Pancreas (tissue), 10 donors: Measurements from ENCODE around the gene PDE4B. TPM values are rescaled to one million over a fixed set of nuclear protein-coding genes. Genes with fewer than 3 reads are reported as not detected.

Experiments
- ATAC-seq, 4 donors: fragments of 200-7000 bp; cut with Tn5 transposase; one replicate each; pipeline versions ENCODE4 v1.8.0 to v1.9.1; 2020; ENCODE audit warnings: mild to moderate bottlenecking in 4 of 4, moderate library complexity in 4 of 4
- DNase-seq, 6 donors: peaks; one replicate each; pipeline ENCODE4 v3.0.0-alpha.2; 2020
- FAIRE-seq: peaks from 2 replicates; lab custom pipeline; 2012; peaks lifted over from hg19 to GRCh38; lab: Jason Lieb, UNC
- H3K27ac ChIP-seq, 4 donors: fragments of 200-600 bp; sonication (generic); 1 replicate in 3 of 4; 2 replicates in 1 of 4; pipeline versions ENCODE4 v1.5.0 to v1.8.0; 2020
- H3K27me3 ChIP-seq, 4 donors: fragments of 200-600 bp; one replicate each; pipeline ENCODE4 v1.8.0; 2021
- H3K36me3 ChIP-seq, 3 donors: fragments of 200-600 bp; sonication (generic) in 1 of 3; one replicate each; pipeline versions ENCODE4 v1.5.0 to v1.8.0; 2020 to 2021
- H3K4me1 ChIP-seq, 3 donors: fragments of 200-600 bp; one replicate each; pipeline ENCODE4 v1.8.0; 2021
- H3K4me3 ChIP-seq, 4 donors: fragments of 200-600 bp; sonication (generic) in 2 of 4; one replicate each; pipeline versions ENCODE4 v1.5.0 to v1.8.0; 2020 to 2021
- H3K9me3 ChIP-seq, 4 donors: fragments of 200-600 bp; one replicate each; pipeline ENCODE4 v1.8.0; 2021
- WGBS, 2 donors: extraction: QIAGEN DNeasy Blood & Tissue Kit; methylation state at CpG; one replicate each; pipeline ENCODE4 v1.1.7; 2013; 5-methylcytosine and 5-hydroxymethylcytosine counted together
- intact Hi-C, 3 donors: fragments of 100-400 bp; cut with DNase I; formaldehyde crosslinking; loops; one replicate each; pipeline versions ENCODE4 v1.11.1 to v1.14.2; 2022
- polyA plus RNA-seq, 2 donors: library from polyadenylated mRNA; stranded (reverse); fragments of 200-250 nt; gene quantifications; one replicate each; pipeline ENCODE4 v1.2.3, GENCODE V29; 2013
- total RNA-seq, 6 donors: library from RNA; stranded (reverse); fragmentation: NEBNext Ultra II Directional in 4 of 6; extraction: Animal tissue kit (Norgen Biotek cat#: 25700) in 4 of 6; gene quantifications; one replicate each; pipeline versions ENCODE4 v1.2.1 to v1.2.4, GENCODE V29; 2021 to 2023
- TF ChIP-seq, protein P1 (sequence below), 4 donors: fragments of 200-600 bp; sonication (generic) in 3 of 4; IDR thresholded peaks; one replicate each; pipeline versions ENCODE4 v1.5.0 to v1.8.0; 2021; ENCODE audit warnings: antibody characterized with exemption in 4 of 4
- donor health status: healthy with polysubstance abuse.
- donor health status: DM: no; HTN: no; CAD: no; lungs with moderate emphysema.
- donor health status: DM: no; HTN: no; CAD: no.
- donor health status: control.
- donor health status: control.
- donor health status: Bipolar disorder and iron deficiency.
- donor health status: DM: yes; HTN: yes; CAD: no.
- donor health status: DM: no; HTN: no; CAD: no.
- donor health status: DM: no; HTN: no; CAD: no.
- donor health status: DM: yes; HTN: yes; CAD: no.

The PDE4B gene
- total and polyA plus RNA-seq, 8 donors: 0.23 to 3.7 (median 0.92) TPM

- Histone ChIP-seq H3K4me1 (no peaks in the 10 kb centered on the region), H3K9me3 (no peaks in the 10 kb centered on the region), H3K4me3 (no peak overlapping the region), H3K36me3 (no peaks in the 10 kb centered on the region), H3K27ac (no peak overlapping the region), H3K27me3 (no peaks in the 10 kb centered on the region)
- TF ChIP-seq, protein P1, sequence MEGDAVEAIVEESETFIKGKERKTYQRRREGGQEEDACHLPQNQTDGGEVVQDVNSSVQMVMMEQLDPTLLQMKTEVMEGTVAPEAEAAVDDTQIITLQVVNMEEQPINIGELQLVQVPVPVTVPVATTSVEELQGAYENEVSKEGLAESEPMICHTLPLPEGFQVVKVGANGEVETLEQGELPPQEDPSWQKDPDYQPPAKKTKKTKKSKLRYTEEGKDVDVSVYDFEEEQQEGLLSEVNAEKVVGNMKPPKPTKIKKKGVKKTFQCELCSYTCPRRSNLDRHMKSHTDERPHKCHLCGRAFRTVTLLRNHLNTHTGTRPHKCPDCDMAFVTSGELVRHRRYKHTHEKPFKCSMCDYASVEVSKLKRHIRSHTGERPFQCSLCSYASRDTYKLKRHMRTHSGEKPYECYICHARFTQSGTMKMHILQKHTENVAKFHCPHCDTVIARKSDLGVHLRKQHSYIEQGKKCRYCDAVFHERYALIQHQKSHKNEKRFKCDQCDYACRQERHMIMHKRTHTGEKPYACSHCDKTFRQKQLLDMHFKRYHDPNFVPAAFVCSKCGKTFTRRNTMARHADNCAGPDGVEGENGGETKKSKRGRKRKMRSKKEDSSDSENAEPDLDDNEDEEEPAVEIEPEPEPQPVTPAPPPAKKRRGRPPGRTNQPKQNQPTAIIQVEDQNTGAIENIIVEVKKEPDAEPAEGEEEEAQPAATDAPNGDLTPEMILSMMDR (IDR thresholded peaks at IDR 0.05): no peak
- intact Hi-C loops: no loop called here
- WGBS, 2 donors: 62 to 70% methylated on average over 4 of the region's 4 CpGs
- DNase-seq: no peak
- FAIRE-seq: no peak
- peak in 2 of 4 donors; percentile 43 to 68 for ATAC-seq
Observed at GRCh38 chr1:66373157-66373591, 580.5 kb downstream of the PDE4B start.

DNA sequence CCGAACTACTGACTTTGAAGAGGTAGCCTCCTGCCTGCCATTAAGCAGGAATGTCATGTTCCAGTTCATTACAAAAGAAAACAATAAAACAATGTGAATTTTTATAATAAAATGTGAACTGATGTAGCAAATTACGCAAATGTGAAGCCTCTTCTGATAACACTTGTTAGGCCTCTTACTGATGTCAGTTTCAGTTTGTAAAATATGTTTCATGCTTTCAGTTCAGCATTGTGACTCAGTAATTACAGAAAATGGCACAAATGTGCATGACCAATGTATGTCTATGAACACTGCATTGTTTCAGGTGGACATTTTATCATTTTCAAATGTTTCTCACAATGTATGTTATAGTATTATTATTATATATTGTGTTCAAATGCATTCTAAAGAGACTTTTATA is 581.5 kb downstream of the PDE4B start:
- no peaks in the 10 kb centered on the region for H3K9me3 ChIP-seq
- ATAC-seq: no peak
- H3K4me3 ChIP-seq: no peak overlapping the region
- H3K27ac ChIP-seq: no peak overlapping the region
- TF ChIP-seq, protein P1 (IDR thresholded peaks at IDR 0.05): no peak
- H3K36me3 ChIP-seq: no peaks in the 10 kb centered on the region
- FAIRE-seq: no peak
- H3K4me1 ChIP-seq: no peaks in the 10 kb centered on the region
- intact Hi-C loops: no loop called here
- no peaks in the 10 kb centered on the region for H3K27me3 ChIP-seq
- 83% methylated on average over 2 of the region's 2 CpGs for WGBS, 2 donors
- no peak for DNase-seq

DNA sequence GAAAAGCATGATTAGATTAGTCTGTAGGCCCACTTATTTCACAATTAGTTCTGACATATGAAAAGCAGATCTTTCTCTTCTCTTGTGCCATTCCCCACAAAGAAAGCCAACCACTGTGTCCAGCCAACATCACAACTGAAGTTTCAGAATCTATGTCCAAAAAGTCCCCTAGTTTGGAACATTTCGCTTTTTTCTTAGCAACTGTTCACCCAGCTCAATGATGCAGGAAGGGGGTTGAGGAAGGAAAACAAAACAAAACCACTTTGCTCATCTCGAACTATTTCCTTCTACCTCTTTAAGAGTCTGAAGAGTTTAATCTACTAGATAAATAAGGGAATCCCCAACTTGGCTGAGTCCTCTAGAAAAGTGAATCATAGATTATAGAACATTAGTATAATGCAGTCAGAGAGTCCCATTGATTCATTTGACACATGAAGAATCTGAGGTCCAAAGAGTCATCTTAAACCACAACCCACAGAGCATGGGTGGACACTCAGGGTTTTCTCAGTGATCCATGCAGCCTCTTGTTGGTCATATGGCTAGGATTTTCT is 581.9 kb downstream of the PDE4B start:
- 66 to 70% methylated on average over 2 of the region's 2 CpGs for WGBS, 2 donors
- Histone ChIP-seq H3K27ac (no peak overlapping the region), H3K4me1 (no peaks in the 10 kb centered on the region), H3K4me3 (no peak overlapping the region), H3K36me3 (no peaks in the 10 kb centered on the region), H3K27me3 (no peaks in the 10 kb centered on the region), H3K9me3 (no peaks in the 10 kb centered on the region)
- no peak for DNase-seq
- FAIRE-seq: no peak
- peak in 2 of 4 donors; percentile 35 to 40 for ATAC-seq
- intact Hi-C loops: no loop called here
- TF ChIP-seq, protein P1 (IDR thresholded peaks at IDR 0.05): no peak

- 75 to 85% methylated on average over 2 of the region's 2 CpGs for WGBS, 2 donors
- H3K9me3 ChIP-seq: no peaks in the 10 kb centered on the region
- H3K4me1 ChIP-seq: no peaks in the 10 kb centered on the region
- ATAC-seq: no peak
- intact Hi-C loops: no loop called here
- H3K27ac ChIP-seq: no peak overlapping the region
- TF ChIP-seq, protein P1 (IDR thresholded peaks at IDR 0.05): no peak
- H3K36me3 ChIP-seq: no peaks in the 10 kb centered on the region
- no peaks in the 10 kb centered on the region for H3K27me3 ChIP-seq
- no peak for FAIRE-seq
- no peak for DNase-seq
- H3K4me3 ChIP-seq: no peak overlapping the region
Observed at GRCh38 chr1:66375125-66375524, 582.4 kb downstream of the PDE4B start.

GRCh38 chr1:66380452-66381212 is 587.9 kb downstream of the PDE4B start:
- no peaks in the 10 kb centered on the region for H3K9me3 ChIP-seq
- H3K27me3 ChIP-seq: no peaks in the 10 kb centered on the region
- DNase-seq (no peak), ATAC-seq (peak in 2 of 4 donors; percentile 57 to 73), FAIRE-seq (no peak)
- WGBS, 2 donors: 47 to 50% methylated on average over 3 of the region's 3 CpGs
- H3K36me3 ChIP-seq: no peaks in the 10 kb centered on the region
- TF ChIP-seq, protein P1 (IDR thresholded peaks at IDR 0.05): no peak
- H3K4me1 ChIP-seq: no peaks in the 10 kb centered on the region
- no peak overlapping the region for H3K4me3 ChIP-seq
- intact Hi-C loops: no loop called here
- H3K27ac ChIP-seq: no peak overlapping the region
